Renal pelvis (tissue), 3 donors: ENCODE results near the gene ROGDI. TPM values are rescaled to one million over a fixed set of nuclear protein-coding genes. Genes with fewer than 3 reads are reported as not detected.

Experiments
- polyA plus RNA-seq, 3 donors: library from polyadenylated mRNA; unstranded; fragments of 120-200 nt; gene quantifications; one replicate each; pipeline ENCODE4 v1.2.1, GENCODE V29; 2013; ENCODE audit not compliant: insufficient read length in 3 of 3

Gene ROGDI
- polyA plus RNA-seq, 3 donors, result 22.7 to 45.1 (median 32.9) TPM

Other genes with a start within 250 kb of the ROGDI start
- under 1 TPM; 0.28 to 0.40 (median 0.38) TPM for gene C16orf96, start 246.3 kb downstream of the ROGDI start, polyA plus RNA-seq
- gene UBALD1, start 187.7 kb downstream of the ROGDI start, polyA plus RNA-seq, result 10 to 100 TPM; 23.4 to 28.5 (median 23.9) TPM
- gene MGRN1, start 177.8 kb downstream of the ROGDI start, polyA plus RNA-seq, result 10 to 100 TPM; 52.3 to 70.1 (median 63.2) TPM
- gene NUDT16L1, start 109.1 kb downstream of the ROGDI start, polyA plus RNA-seq, result 10 to 100 TPM; 46.2 to 55.8 (median 55.0) TPM
- gene ANKS3, start 68.4 kb downstream of the ROGDI start, polyA plus RNA-seq, result 10 to 100 TPM; 24.1 to 37.1 (median 35.4) TPM
- gene DNAAF8, start 68.1 kb downstream of the ROGDI start, polyA plus RNA-seq, result 1 to 10 TPM; 2.4 to 3.0 (median 2.6) TPM
- 10 to 100 TPM; 17.2 to 24.1 (median 18.2) TPM for gene ZNF500, start 35.5 kb downstream of the ROGDI start, polyA plus RNA-seq
- gene SEPTIN12, start 14.3 kb downstream of the ROGDI start, polyA plus RNA-seq, result 10 to 100 TPM in 1 of 3 donors, not detected in 2; 12.0 TPM
- 10 to 100 TPM in 2 of 3 donors, 1 to 10 TPM in 1; 6.0 to 12.8 (median 10.9) TPM for gene SMIM22, start 7.3 kb downstream of the ROGDI start, polyA plus RNA-seq
- gene GLYR1, start 44.7 kb upstream of the ROGDI start, polyA plus RNA-seq, result 100 to 1,000 TPM in 2 of 3 donors, 10 to 100 TPM in 1; 89.9 to 161 (median 123) TPM
- 10 to 100 TPM; 33.9 to 41.4 (median 41.0) TPM for gene UBN1, start 44.8 kb upstream of the ROGDI start, polyA plus RNA-seq
- 10 to 100 TPM; 31.5 to 44.2 (median 33.5) TPM for gene PPL, start 134.5 kb upstream of the ROGDI start, polyA plus RNA-seq
- under 1 TPM; 0.16 to 0.54 (median 0.16) TPM for gene SEC14L5, start 155.7 kb upstream of the ROGDI start, polyA plus RNA-seq
- gene NAGPA, start 231.3 kb upstream of the ROGDI start, polyA plus RNA-seq, result 10 to 100 TPM; 11.5 to 14.7 (median 13.4) TPM